Fibroblast of pulmonary artery (primary cell): ENCODE results near the gene MTFR1L.
A peak's percentile ranks its signal among the peaks of the same experiment; 100 is the strongest.

Experiments used
- DNase-seq: peaks from one replicate; pipeline ENCODE4 v3.0.0-alpha.2; 2010; ENCODE audit warnings: low read depth
- H3K4me3 ChIP-seq: replicated peaks from 2 replicates; pipeline ENCODE4 v1.5.1; 2011; ENCODE audit warnings: low read depth, mild to moderate bottlenecking, control low read depth, low read length, moderate library complexity
- TF ChIP-seq, protein P1 (sequence below): IDR thresholded peaks from 2 replicates; pipeline ENCODE4 v1.5.1; 2011; ENCODE audit warnings: mild to moderate bottlenecking, control low read depth, low read length, inconsistent platforms; ENCODE audit errors: missing control alignments

The MTFR1L gene

DNA sequence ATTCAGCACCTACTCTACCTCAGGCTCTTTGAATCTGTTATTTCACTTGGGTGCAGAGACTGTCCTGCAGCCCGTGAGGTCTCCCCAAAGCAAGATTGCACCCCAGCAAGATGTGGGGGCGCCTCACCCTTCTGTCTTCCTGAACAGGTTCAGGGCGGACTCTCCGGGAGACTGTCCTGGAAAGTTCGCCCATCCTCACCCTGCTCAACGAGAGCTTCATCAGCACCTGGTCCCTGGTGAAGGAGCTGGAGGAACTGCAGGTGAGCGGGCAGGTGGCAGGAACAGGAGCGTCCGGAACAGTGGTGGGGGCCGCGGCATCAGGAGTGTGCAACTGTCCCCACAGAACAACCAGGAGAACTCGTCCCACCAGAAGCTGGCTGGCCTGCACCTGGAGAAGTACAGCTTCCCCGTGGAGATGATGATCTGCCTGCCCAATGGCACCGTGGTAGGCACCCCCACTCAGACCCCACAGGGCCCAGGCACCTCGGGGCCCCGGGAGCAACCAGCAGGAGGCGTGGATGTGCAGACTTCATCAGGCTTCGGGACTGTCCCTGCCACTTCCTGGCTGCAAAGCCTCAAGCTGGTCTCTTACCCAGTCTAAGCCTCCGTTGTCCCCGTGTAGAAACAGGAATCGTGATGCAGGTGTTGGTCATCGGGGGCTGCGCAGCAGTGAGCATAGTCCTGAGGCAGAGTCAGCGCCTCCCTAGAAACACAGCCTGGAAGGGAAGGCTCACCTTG, 5.9 kb upstream of the MTFR1L start:
- DNase-seq, result no peak

DNA sequence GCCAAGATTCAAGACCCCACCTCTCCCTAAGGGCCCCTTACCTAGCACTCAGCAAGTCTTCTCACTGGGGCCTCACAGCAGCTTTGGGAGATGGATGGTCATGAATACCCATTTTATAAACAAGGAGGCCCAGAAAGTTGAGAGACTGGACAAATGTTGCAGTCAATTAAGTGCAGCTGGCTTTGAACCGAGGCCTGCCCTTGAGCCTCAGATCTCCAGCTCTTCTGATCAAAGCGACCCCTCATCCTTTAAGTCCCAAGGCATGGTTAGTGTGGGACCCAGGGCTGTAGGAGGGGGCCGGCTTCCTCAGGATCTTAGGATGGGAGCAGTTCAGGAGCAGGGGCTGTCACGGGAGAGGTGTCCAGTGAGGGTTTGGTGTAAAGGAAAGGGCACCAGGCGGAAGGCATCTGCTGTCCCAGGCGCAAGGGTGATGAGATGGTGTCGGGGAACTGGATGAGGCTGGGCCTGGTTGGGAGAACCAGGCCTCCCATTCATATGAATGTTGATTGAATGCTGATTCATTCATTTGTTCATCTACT, 5.1 kb upstream of the MTFR1L start:
- H3K4me3 ChIP-seq, result no peak overlapping the region
- no peak for DNase-seq
- TF ChIP-seq, protein P1, sequence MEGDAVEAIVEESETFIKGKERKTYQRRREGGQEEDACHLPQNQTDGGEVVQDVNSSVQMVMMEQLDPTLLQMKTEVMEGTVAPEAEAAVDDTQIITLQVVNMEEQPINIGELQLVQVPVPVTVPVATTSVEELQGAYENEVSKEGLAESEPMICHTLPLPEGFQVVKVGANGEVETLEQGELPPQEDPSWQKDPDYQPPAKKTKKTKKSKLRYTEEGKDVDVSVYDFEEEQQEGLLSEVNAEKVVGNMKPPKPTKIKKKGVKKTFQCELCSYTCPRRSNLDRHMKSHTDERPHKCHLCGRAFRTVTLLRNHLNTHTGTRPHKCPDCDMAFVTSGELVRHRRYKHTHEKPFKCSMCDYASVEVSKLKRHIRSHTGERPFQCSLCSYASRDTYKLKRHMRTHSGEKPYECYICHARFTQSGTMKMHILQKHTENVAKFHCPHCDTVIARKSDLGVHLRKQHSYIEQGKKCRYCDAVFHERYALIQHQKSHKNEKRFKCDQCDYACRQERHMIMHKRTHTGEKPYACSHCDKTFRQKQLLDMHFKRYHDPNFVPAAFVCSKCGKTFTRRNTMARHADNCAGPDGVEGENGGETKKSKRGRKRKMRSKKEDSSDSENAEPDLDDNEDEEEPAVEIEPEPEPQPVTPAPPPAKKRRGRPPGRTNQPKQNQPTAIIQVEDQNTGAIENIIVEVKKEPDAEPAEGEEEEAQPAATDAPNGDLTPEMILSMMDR, result no peak

More for the DNA sequence above, 5.9 kb upstream of the MTFR1L start:
- TF ChIP-seq, protein P1, result no peak
- no peak overlapping the region for H3K4me3 ChIP-seq

DNA sequence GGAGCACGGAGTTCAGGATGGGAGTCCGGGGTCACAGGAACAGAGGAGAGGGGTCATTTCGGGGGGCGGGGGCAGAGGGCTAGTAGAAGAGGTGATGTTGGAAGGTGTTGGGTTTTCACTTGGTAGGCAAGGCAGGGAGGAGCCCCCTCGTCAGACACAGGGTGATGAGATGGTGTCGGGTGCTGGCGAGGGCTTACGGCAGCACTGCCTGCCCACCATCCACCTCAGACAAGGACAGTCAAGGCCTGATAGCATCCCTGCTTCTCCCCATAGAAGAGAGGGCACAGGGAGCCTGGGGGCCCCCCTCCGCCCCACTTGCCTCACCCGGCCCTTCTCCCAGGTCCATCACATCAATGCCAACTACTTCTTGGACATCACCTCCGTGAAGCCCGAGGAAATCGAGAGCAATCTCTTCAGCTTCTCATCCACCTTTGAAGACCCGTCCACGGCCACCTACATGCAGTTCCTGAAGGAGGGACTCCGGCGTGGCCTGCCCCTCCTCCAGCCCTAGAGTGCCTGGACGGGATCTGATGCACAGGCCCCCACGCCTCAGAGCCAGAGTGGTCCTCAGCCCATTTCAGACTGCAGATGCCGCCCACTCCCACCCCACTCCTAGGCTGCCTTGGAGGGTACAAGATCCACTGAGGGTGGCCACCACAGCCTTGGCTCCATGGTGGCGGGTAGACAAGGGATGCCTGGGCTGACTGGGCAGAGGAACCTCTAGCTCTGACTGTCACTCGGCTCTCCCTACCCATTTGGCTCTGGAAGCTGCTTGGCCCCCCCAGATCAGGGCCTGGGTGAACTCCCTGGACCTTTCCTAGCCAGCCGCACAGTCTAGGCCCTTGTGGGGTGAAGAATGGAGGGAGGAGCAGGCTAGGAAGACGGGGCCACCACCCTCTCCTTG, 4.3 kb upstream of the MTFR1L start:
- no peak overlapping the region for H3K4me3 ChIP-seq
- TF ChIP-seq, protein P1, result no peak
- DNase-seq, result no peak

DNA sequence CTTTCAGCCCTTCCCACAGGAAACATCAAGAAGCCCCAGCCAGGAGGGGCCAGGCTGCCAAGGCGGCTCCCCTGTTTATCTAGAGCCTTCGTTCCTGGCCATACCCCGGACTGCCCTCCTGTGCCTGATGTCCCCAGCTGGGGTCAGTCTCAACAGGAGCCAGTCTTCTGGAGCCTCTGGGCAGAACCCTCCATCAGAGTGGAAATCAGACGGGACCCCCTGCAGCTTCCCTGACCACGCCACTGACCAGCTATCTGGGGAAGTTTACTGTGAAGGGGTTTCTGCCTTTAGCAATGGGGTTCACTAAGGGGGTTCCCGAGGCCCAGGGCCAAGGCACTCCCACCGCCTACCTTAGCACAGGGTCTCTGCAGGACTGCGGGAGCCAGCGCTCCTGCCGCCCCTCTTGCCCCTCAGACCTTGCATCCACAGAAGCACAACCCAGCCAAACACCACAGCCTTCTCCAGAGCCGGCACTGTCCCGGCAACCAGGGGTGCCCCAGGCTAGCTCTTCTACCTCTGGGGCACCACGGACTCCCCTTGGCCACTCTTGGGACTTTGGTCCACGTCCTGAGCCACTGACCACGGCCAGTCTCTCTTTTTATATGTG, 3.5 kb upstream of the MTFR1L start:
- no peak overlapping the region for H3K4me3 ChIP-seq
- TF ChIP-seq, protein P1, result no peak
- no peak for DNase-seq

DNA sequence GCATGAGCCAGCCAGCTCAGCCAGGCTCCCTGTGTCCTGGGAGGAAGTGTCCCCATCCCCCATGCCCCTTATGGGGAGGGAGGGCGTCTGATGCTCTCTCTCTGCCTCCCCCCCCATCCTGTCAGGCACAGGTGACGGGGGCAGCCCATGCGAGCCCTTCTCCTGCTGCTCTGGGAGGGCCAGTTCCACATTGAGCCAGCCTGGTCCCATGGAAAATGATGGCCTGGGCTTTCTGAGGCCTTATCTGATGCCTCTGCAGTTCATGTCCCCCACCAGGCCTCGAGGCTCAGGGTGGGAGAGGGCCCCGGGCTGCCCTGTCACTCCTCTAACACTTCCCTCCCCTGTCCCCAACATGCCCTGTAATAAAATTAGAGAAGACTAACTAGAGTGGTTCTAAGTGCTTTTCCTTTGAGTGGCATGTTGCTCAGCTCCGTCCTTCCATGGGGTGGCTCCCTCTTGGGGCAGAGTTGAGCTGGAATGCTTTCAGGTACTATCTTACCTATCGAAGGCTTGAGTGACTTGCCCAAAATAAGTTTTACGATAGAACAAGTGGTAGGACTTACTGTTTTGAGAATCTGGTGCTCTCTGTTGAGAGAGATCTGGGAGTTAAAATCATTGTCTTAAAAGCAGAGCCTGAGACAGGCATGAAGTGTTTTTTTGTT, 1.8 kb upstream of the MTFR1L start:
- TF ChIP-seq, protein P1, result no peak
- no peak overlapping the region for H3K4me3 ChIP-seq
- DNase-seq, result no peak

DNA sequence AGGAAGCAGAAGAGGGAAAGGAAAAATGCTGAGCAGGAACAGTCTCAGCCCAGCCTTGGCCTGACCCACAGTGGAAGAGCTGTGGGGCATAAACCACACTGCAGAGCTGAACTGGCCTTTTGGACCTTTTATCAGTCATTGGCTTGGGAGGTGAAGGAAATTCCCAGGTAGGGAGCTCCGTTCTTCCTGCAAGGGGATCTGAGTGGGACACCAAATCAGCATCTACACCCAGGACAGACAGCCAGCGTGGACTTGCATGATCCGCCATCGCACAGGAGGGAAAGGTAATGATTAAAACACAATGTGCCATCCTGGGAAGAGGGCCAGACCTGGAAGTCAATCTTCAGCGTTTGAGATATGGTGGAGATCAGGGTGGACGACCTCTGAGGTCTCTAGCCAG, 1.2 kb upstream of the MTFR1L start:
- TF ChIP-seq, protein P1, result no peak
- DNase-seq, result no peak
- H3K4me3 ChIP-seq, result peak overlapping the region; percentile 3
